Hepatocyte (in vitro differentiated cells): Measurements from ENCODE around the gene TCP11L1.

Experiments used
- CTCF ChIP-seq: fragments of 200-600 bp; sonication (generic); IDR thresholded peaks from 2 replicates; pipeline ENCODE4 v1.5.1; 2016; ENCODE audit warnings: antibody characterized with exemption, mild to moderate bottlenecking; ENCODE audit not compliant: poor library complexity
- EZH2 ChIP-seq: fragments of 200-600 bp; sonication (generic); IDR thresholded peaks from 2 replicates; pipeline ENCODE4 v1.6.1; 2016; ENCODE audit warnings: antibody characterized with exemption, mild to moderate bottlenecking, borderline replicate concordance

- TF ChIP-seq CTCF = no peak
- no peak for TF ChIP-seq EZH2
Measured at GRCh38 chr11:33055375-33055774, 16.0 kb downstream of the TCP11L1 start.
